Pancreas (tissue), 10 donors: ENCODE data around the gene BAZ2B. TPM values are rescaled to one million over a fixed set of nuclear protein-coding genes. Genes with fewer than 3 reads are reported as not detected.

Source experiments
- ATAC-seq, 4 donors: fragments of 200-7000 bp; cut with Tn5 transposase; one replicate each; pipeline versions ENCODE4 v1.8.0 to v1.9.1; 2020; ENCODE audit warnings: mild to moderate bottlenecking in 4 of 4, moderate library complexity in 4 of 4
- DNase-seq, 6 donors: peaks; one replicate each; pipeline ENCODE4 v3.0.0-alpha.2; 2020
- FAIRE-seq: peaks from 2 replicates; lab custom pipeline; 2012; peaks lifted over from hg19 to GRCh38; lab: Jason Lieb, UNC
- H3K27ac ChIP-seq, 4 donors: fragments of 200-600 bp; sonication (generic); 1 replicate in 3 of 4; 2 replicates in 1 of 4; pipeline versions ENCODE4 v1.5.0 to v1.8.0; 2020
- H3K27me3 ChIP-seq, 4 donors: fragments of 200-600 bp; one replicate each; pipeline ENCODE4 v1.8.0; 2021
- H3K36me3 ChIP-seq, 3 donors: fragments of 200-600 bp; sonication (generic) in 1 of 3; one replicate each; pipeline versions ENCODE4 v1.5.0 to v1.8.0; 2020 to 2021
- H3K4me1 ChIP-seq, 3 donors: fragments of 200-600 bp; one replicate each; pipeline ENCODE4 v1.8.0; 2021
- H3K4me3 ChIP-seq, 4 donors: fragments of 200-600 bp; sonication (generic) in 2 of 4; one replicate each; pipeline versions ENCODE4 v1.5.0 to v1.8.0; 2020 to 2021
- H3K9me3 ChIP-seq, 4 donors: fragments of 200-600 bp; one replicate each; pipeline ENCODE4 v1.8.0; 2021
- CTCF ChIP-seq, 4 donors: fragments of 200-600 bp; sonication (generic) in 3 of 4; IDR thresholded peaks; one replicate each; pipeline versions ENCODE4 v1.5.0 to v1.8.0; 2021; ENCODE audit warnings: antibody characterized with exemption in 4 of 4
- WGBS, 2 donors: extraction: QIAGEN DNeasy Blood & Tissue Kit; methylation state at CpG; one replicate each; pipeline ENCODE4 v1.1.7; 2013; 5-methylcytosine and 5-hydroxymethylcytosine counted together
- intact Hi-C, 3 donors: fragments of 100-400 bp; cut with DNase I; formaldehyde crosslinking; loops; one replicate each; pipeline versions ENCODE4 v1.11.1 to v1.14.2; 2022
- polyA plus RNA-seq, 2 donors: library from polyadenylated mRNA; stranded (reverse); fragments of 200-250 nt; gene quantifications; one replicate each; pipeline ENCODE4 v1.2.3, GENCODE V29; 2013
- total RNA-seq, 6 donors: library from RNA; stranded (reverse); fragmentation: NEBNext Ultra II Directional in 4 of 6; extraction: Animal tissue kit (Norgen Biotek cat#: 25700) in 4 of 6; gene quantifications; one replicate each; pipeline versions ENCODE4 v1.2.1 to v1.2.4, GENCODE V29; 2021 to 2023
- donor health status: healthy with polysubstance abuse.
- donor health status: DM: no; HTN: no; CAD: no; lungs with moderate emphysema.
- donor health status: DM: no; HTN: no; CAD: no.
- donor health status: control.
- donor health status: control.
- donor health status: Bipolar disorder and iron deficiency.
- donor health status: DM: yes; HTN: yes; CAD: no.
- donor health status: DM: no; HTN: no; CAD: no.
- donor health status: DM: no; HTN: no; CAD: no.
- donor health status: DM: yes; HTN: yes; CAD: no.

Gene BAZ2B
- total and polyA plus RNA-seq, 8 donors: 14.4 to 52.1 (median 34.4) TPM

- Histone ChIP-seq H3K4me1 (no peaks in the 10 kb centered on the region), H3K27me3 (no peaks in the 10 kb centered on the region), H3K36me3 (no peaks in the 10 kb centered on the region), H3K9me3 (no peaks in the 10 kb centered on the region), H3K4me3 (no peak overlapping the region), H3K27ac (no peak overlapping the region)
- no peak for ATAC-seq
- DNase-seq: no peak
- no peak for FAIRE-seq
- intact Hi-C loops: no loop called here
- no peak for TF ChIP-seq CTCF (IDR thresholded peaks at IDR 0.05)
These were observed 23.4 kb upstream of the BAZ2B start for GRCh38 chr2:159639712-159640111.

GRCh38 chr2:159639071-159639470 is 22.7 kb upstream of the BAZ2B start:
- Histone ChIP-seq H3K27me3 (no peaks in the 10 kb centered on the region), H3K4me1 (no peaks in the 10 kb centered on the region), H3K36me3 (no peaks in the 10 kb centered on the region), H3K27ac (no peak overlapping the region), H3K4me3 (no peak overlapping the region), H3K9me3 (no peaks in the 10 kb centered on the region)
- DNase-seq (no peak), FAIRE-seq (no peak), ATAC-seq (no peak)
- WGBS, 2 donors: 94 to 99% methylated on average over 1 of the region's 1 CpG
- TF ChIP-seq CTCF (IDR thresholded peaks at IDR 0.05): no peak
- intact Hi-C loops: no loop called here

- intact Hi-C loops: no loop called here
These were observed 21.7 kb upstream of the BAZ2B start for GRCh38 chr2:159637988-159638501.

GRCh38 chr2:159637240-159637639 is 20.9 kb upstream of the BAZ2B start:
- H3K27ac ChIP-seq: no peak overlapping the region
- no peaks in the 10 kb centered on the region for H3K4me1 ChIP-seq

More at GRCh38 chr2:159637988-159638501, 21.7 kb upstream of the BAZ2B start:
- Histone ChIP-seq H3K36me3 (no peaks in the 10 kb centered on the region), H3K27ac (no peak overlapping the region), H3K4me3 (no peak overlapping the region), H3K9me3 (no peaks in the 10 kb centered on the region), H3K4me1 (no peaks in the 10 kb centered on the region), H3K27me3 (no peaks in the 10 kb centered on the region)
- DNase-seq (no peak), ATAC-seq (no peak), FAIRE-seq (no peak)
- no peak for TF ChIP-seq CTCF (IDR thresholded peaks at IDR 0.05)
- 85 to 86% methylated on average over 4 of the region's 4 CpGs for WGBS, 2 donors

More at GRCh38 chr2:159637240-159637639, 20.9 kb upstream of the BAZ2B start:
- Histone ChIP-seq H3K27me3 (no peaks in the 10 kb centered on the region), H3K36me3 (no peaks in the 10 kb centered on the region), H3K4me3 (no peak overlapping the region), H3K9me3 (no peaks in the 10 kb centered on the region)
- intact Hi-C loops: no loop called here
- no peak for TF ChIP-seq CTCF (IDR thresholded peaks at IDR 0.05)
- no peak for DNase-seq
- no peak for FAIRE-seq
- 94 to 96% methylated on average over 3 of the region's 3 CpGs for WGBS, 2 donors
- no peak for ATAC-seq
